H1 (cell line): ENCODE measurements around the gene C5orf58.

Experiments
- JUN ChIP-seq: IDR thresholded peaks from 2 replicates; pipeline ENCODE4 v1.6.1; 2011; ENCODE audit warnings: low read depth, mild to moderate bottlenecking, improper control_type of control experiment, low read length
- POLR2A ChIP-seq, 2 experiments: IDR thresholded peaks; 1 replicate in 1 of 2; 2 replicates in 1 of 2; pipeline ENCODE4 v1.6.1; 2011; ENCODE audit warnings: low read depth in 2 of 2, low read length in 2 of 2, mild to moderate bottlenecking in 2 of 2; ENCODE audit errors: control extremely low read depth in 1 of 2

GRCh38 chr5:170289121-170289520 lies 56.3 kb downstream of the C5orf58 start:
- no peak for TF ChIP-seq JUN
- no peak for TF ChIP-seq POLR2A (IDR thresholded peaks at IDR 0.05; ENCODE audit: control extremely low read depth in 1 of 2, low read depth in 2 of 2, low read length in 2 of 2)
